HepG2 (cell line): ENCODE results near the gene DSTN. TPM values are rescaled to one million over a fixed set of nuclear protein-coding genes. Genes with fewer than 3 reads are reported as not detected.
A peak's percentile ranks its signal among the peaks of the same experiment; 100 is the strongest.

Experiments used
- DDIT3 ChIP-seq: sonication (generic); formaldehyde crosslinking; IDR thresholded peaks from 2 replicates; pipeline ENCODE4 v1.4.0; 2020; ENCODE audit warnings: mild to moderate bottlenecking, missing genetic modification reagents
- DRAP1 ChIP-seq: IDR thresholded peaks from 2 replicates; pipeline ENCODE4 v1.6.1; 2016; ENCODE audit warnings: missing genetic modification reagents, missing compliant biosample characterization
- GMEB1 ChIP-seq: sonication (generic); formaldehyde crosslinking; IDR thresholded peaks from 2 replicates; pipeline ENCODE4 v1.5.1; 2020; ENCODE audit warnings: missing genetic modification reagents, mild to moderate bottlenecking, borderline replicate concordance
- KDM5A ChIP-seq: fragments of 200-600 bp; sonication (generic); IDR thresholded peaks from 2 replicates; pipeline ENCODE4 v1.7.0; 2018; ENCODE audit warnings: antibody characterized with exemption, mild to moderate bottlenecking, low read length, borderline replicate concordance
- MTA1 ChIP-seq: sonication (generic); formaldehyde crosslinking; IDR thresholded peaks from 2 replicates; pipeline ENCODE4 v1.4.0; 2020; ENCODE audit warnings: missing genetic modification reagents, mild to moderate bottlenecking, borderline replicate concordance
- NCOR1 ChIP-seq: fragments of 200-600 bp; sonication (generic); IDR thresholded peaks from 2 replicates; pipeline ENCODE4 v1.7.0; 2017; ENCODE audit warnings: antibody characterized with exemption, low read length, borderline replicate concordance
- PHF21A ChIP-seq: sonication (generic); formaldehyde crosslinking; IDR thresholded peaks from 2 replicates; pipeline ENCODE4 v1.5.0; 2020; ENCODE audit warnings: mild to moderate bottlenecking, missing genetic modification reagents
- PHF5A ChIP-seq: IDR thresholded peaks from one replicate; pipeline ENCODE4 v1.6.1; 2018; ENCODE audit warnings: low read depth, missing genetic modification reagents; ENCODE audit not compliant: unreplicated experiment
- PRDM4 ChIP-seq: sonication (generic); formaldehyde crosslinking; IDR thresholded peaks from 2 replicates; pipeline ENCODE4 v1.9.0; 2021; ENCODE audit warnings: missing genetic modification reagents, borderline replicate concordance
- RXRB ChIP-seq: IDR thresholded peaks from 2 replicates; pipeline ENCODE4 v1.6.1; 2016; ENCODE audit warnings: borderline replicate concordance, missing genetic modification reagents, missing compliant biosample characterization
- ZBTB7B ChIP-seq: sonication (generic); formaldehyde crosslinking; IDR thresholded peaks from 2 replicates; pipeline ENCODE4 v1.4.0; 2020; ENCODE audit warnings: missing genetic modification reagents
- ZNF12 ChIP-seq: sonication (generic); formaldehyde crosslinking; IDR thresholded peaks from 2 replicates; pipeline ENCODE4 v1.5.0; 2020; ENCODE audit warnings: missing genetic modification reagents
- ZNF776 ChIP-seq: sonication (generic); formaldehyde crosslinking; IDR thresholded peaks from 2 replicates; pipeline ENCODE4 v1.4.0; 2020; ENCODE audit warnings: mild to moderate bottlenecking, missing genetic modification reagents
- ZSCAN31 ChIP-seq: sonication (generic); formaldehyde crosslinking; IDR thresholded peaks from 2 replicates; pipeline ENCODE4 v1.5.0; 2020; ENCODE audit warnings: low read depth, mild to moderate bottlenecking, missing genetic modification reagents
- ZSCAN9 ChIP-seq: IDR thresholded peaks from 2 replicates; pipeline ENCODE4 v1.6.1; 2016; ENCODE audit warnings: borderline replicate concordance
- polyA plus RNA-seq, 8 experiments: library from polyadenylated mRNA; depleted of rRNA in 3 of 8; stranded (reverse) in 7 of 8; unstranded in 1 of 8; fragments of >200 nt; fragmentation: Illumina TruSeq in 4 of 8; extraction: Trizol in 4 of 8; gene quantifications; 2 replicates each; pipeline versions ENCODE4 v1.2.1 to v1.2.3, GENCODE V29; 2011 to 2016; ENCODE audit warnings: low read depth in 4 of 8, missing spikeins in 1 of 8, mixed read lengths in 1 of 8; ENCODE audit not compliant: insufficient read depth in 1 of 8
- total RNA-seq, 5 experiments: library from RNA; depleted of rRNA; stranded (reverse); fragments of >200 nt; fragmentation: Illumina TruSeq; extraction: Trizol; gene quantifications; 2 replicates each; pipeline ENCODE4 v1.2.3, GENCODE V29; 2016; ENCODE audit warnings: low read depth in 1 of 5
- TF ChIP-seq, protein P1 (sequence below): sonication (generic); formaldehyde crosslinking; IDR thresholded peaks from 2 replicates; pipeline ENCODE4 v1.4.0; 2020; ENCODE audit warnings: missing genetic modification reagents, borderline replicate concordance
- TF ChIP-seq, protein P2 (sequence below): sonication (generic); formaldehyde crosslinking; IDR thresholded peaks from 2 replicates; pipeline ENCODE4 v1.4.0; 2020; ENCODE audit warnings: mild to moderate bottlenecking, low read depth, missing genetic modification reagents
- TF ChIP-seq, protein P3 (sequence below): sonication (generic); formaldehyde crosslinking; IDR thresholded peaks from 2 replicates; pipeline ENCODE4 v1.5.0; 2020; ENCODE audit warnings: mild to moderate bottlenecking, missing genetic modification reagents, borderline replicate concordance

The DSTN gene
- total and polyA plus RNA-seq, 2 of the 13 experiments (the other 11 are each of a cell fraction or from before 2014, with no cell fraction given) = 27.6 to 106 TPM

DNA sequence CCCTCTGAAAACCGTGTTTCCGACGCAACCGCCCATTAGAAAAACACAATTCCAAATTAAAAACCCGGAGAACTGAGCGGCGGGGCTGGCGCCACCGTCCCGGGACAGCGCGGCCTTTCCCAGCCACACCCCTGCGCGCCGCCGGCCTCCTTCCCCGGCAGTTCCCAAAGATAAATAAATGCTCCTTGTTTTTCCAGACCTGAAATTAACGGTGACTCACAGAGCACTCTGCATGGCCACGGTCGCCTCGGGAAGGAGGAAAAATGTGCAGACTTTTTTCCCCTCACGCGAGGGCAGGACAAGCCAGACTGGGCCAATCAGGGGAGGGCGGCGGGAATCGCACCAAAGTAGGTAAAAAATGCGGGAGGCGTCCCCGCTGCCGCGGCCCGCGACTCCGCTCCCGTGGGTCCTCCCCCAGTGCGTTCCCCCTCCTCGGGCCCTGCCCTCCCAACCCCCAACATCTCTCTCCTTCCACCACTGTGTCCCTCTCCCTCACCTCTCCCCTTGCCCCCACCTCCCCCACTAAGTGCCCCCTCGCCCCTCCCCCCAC, 828 bp upstream of the DSTN start (continued):
- TF ChIP-seq, protein P1, sequence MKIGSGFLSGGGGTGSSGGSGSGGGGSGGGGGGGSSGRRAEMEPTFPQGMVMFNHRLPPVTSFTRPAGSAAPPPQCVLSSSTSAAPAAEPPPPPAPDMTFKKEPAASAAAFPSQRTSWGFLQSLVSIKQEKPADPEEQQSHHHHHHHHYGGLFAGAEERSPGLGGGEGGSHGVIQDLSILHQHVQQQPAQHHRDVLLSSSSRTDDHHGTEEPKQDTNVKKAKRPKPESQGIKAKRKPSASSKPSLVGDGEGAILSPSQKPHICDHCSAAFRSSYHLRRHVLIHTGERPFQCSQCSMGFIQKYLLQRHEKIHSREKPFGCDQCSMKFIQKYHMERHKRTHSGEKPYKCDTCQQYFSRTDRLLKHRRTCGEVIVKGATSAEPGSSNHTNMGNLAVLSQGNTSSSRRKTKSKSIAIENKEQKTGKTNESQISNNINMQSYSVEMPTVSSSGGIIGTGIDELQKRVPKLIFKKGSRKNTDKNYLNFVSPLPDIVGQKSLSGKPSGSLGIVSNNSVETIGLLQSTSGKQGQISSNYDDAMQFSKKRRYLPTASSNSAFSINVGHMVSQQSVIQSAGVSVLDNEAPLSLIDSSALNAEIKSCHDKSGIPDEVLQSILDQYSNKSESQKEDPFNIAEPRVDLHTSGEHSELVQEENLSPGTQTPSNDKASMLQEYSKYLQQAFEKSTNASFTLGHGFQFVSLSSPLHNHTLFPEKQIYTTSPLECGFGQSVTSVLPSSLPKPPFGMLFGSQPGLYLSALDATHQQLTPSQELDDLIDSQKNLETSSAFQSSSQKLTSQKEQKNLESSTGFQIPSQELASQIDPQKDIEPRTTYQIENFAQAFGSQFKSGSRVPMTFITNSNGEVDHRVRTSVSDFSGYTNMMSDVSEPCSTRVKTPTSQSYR = peak; percentile 53
- TF ChIP-seq, protein P2, sequence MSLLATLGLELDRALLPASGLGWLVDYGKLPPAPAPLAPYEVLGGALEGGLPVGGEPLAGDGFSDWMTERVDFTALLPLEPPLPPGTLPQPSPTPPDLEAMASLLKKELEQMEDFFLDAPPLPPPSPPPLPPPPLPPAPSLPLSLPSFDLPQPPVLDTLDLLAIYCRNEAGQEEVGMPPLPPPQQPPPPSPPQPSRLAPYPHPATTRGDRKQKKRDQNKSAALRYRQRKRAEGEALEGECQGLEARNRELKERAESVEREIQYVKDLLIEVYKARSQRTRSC (CRISPR knock-in tag) = peak; percentile 37; the same call in 1 of the 2 replicates
- no peak for TF ChIP-seq ZNF776
- peak; percentile 96 for TF ChIP-seq PHF21A (CRISPR knock-in tag)
- TF ChIP-seq DDIT3 (CRISPR knock-in tag) = no peak
- TF ChIP-seq RXRB (CRISPR knock-in tag) = peak; percentile 37; the same call in 1 of the 2 replicates
- TF ChIP-seq, protein P3, sequence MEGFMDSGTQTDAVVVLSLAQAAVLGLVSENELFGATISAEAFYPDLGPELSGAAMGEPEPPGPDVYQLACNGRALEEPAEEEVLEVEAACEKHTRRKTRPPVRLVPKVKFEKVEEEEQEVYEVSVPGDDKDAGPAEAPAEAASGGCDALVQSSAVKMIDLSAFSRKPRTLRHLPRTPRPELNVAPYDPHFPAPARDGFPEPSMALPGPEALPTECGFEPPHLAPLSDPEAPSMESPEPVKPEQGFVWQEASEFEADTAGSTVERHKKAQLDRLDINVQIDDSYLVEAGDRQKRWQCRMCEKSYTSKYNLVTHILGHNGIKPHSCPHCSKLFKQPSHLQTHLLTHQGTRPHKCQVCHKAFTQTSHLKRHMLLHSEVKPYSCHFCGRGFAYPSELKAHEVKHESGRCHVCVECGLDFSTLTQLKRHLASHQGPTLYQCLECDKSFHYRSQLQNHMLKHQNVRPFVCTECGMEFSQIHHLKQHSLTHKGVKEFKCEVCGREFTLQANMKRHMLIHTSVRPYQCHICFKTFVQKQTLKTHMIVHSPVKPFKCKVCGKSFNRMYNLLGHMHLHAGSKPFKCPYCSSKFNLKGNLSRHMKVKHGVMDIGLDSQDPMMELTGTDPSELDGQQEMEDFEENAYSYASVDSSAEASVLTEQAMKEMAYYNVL (CRISPR knock-in tag) = peak; percentile 29; the same call in 1 of the 2 replicates
- no peak for TF ChIP-seq GMEB1 (CRISPR knock-in tag)
- TF ChIP-seq KDM5A = no peak
- peak; percentile 46; the same call in 1 of the 2 replicates for TF ChIP-seq DRAP1
- peak; percentile 65; the same call in 1 of the 2 replicates for TF ChIP-seq ZSCAN9
- TF ChIP-seq NCOR1 = no peak
- no peak for TF ChIP-seq PHF5A (CRISPR knock-in tag)
- 0 out of 2 replicates have a peak, but pooled peaks have one; percentile 21 for TF ChIP-seq ZBTB7B
- no peak for TF ChIP-seq ZSCAN31 (CRISPR knock-in tag)
- TF ChIP-seq MTA1 (CRISPR knock-in tag) = no peak
- TF ChIP-seq ZNF12 (CRISPR knock-in tag) = peak; percentile 21; the same call in 1 of the 2 replicates
- no peak for TF ChIP-seq PRDM4 (CRISPR knock-in tag)
